Right lobe of liver (tissue), 6 donors: Measurements from ENCODE around the gene GFAP. TPM values are rescaled to one million over a fixed set of nuclear protein-coding genes. Genes with fewer than 3 reads are reported as not detected.

Experiments
- ATAC-seq, 4 donors: fragments of 200-7000 bp; cut with Tn5 transposase; one replicate each; pipeline ENCODE4 v1.9.1; 2020; ENCODE audit warnings: mild to moderate bottlenecking in 4 of 4, moderate library complexity in 4 of 4
- DNase-seq, 3 donors: peaks; one replicate each; pipeline ENCODE4 v3.0.0-alpha.2; 2020
- H3K27ac ChIP-seq, 3 donors: fragments of 200-600 bp; one replicate each; pipeline ENCODE4 v1.8.0; 2022
- H3K27me3 ChIP-seq, 2 donors: fragments of 200-600 bp; one replicate each; pipeline ENCODE4 v1.8.0; 2022
- H3K36me3 ChIP-seq, 4 donors: fragments of 200-600 bp; sonication (generic) in 1 of 4; one replicate each; pipeline versions ENCODE4 v1.5.1 to v1.8.0; 2017 to 2022; ENCODE audit warnings: control low read depth in 1 of 4
- H3K4me1 ChIP-seq, 4 donors: fragments of 200-600 bp; sonication (generic) in 1 of 4; one replicate each; pipeline versions ENCODE4 v1.5.1 to v1.8.0; 2017 to 2022; ENCODE audit warnings: control low read depth in 1 of 4
- H3K4me3 ChIP-seq, 3 donors: fragments of 200-600 bp; one replicate each; pipeline ENCODE4 v1.8.0; 2022
- H3K9me3 ChIP-seq, 4 donors: fragments of 200-600 bp; sonication (generic) in 1 of 4; one replicate each; pipeline versions ENCODE4 v1.5.1 to v1.8.0; 2017 to 2022; ENCODE audit warnings: control low read depth in 1 of 4
- POLR2A ChIP-seq: fragments of 450-650 bp; IDR thresholded peaks from one replicate; pipeline ENCODE4 v1.6.1; 2017; ENCODE audit warnings: antibody characterized with exemption, mild to moderate bottlenecking
- WGBS: methylation state at CpG from one replicate; pipeline ENCODE4 v1.1.6; 2018; ENCODE audit warnings: low coverage, low lambda C conversion rate; ENCODE audit not compliant: insufficient coverage; ENCODE audit errors: missing lambda C conversion rate; 5-methylcytosine and 5-hydroxymethylcytosine counted together
- intact Hi-C, 2 donors: fragments of 100-400 bp; cut with DNase I; formaldehyde crosslinking; loops; one replicate each; pipeline versions ENCODE4 v1.11.2 to v1.14.1; 2022
- total RNA-seq, 6 experiments: library from RNA; depleted of rRNA in 2 of 6; stranded (reverse); fragments of >200 nt in 2 of 6; fragmentation: NEBNext Ultra II Directional in 3 of 6; extraction: Animal tissue kit (Norgen Biotek cat#: 25700) in 3 of 6; gene quantifications; one replicate each; pipeline versions ENCODE4 v1.1.0 to v1.2.4, GENCODE V29; 2016 to 2023
- TF ChIP-seq, protein P1 (sequence below), 4 donors: fragments of 200-600 bp in 3 of 4; fragments of 450-650 bp in 1 of 4; IDR thresholded peaks; one replicate each; pipeline versions ENCODE4 v1.5.1 to v1.8.0; 2016 to 2022; ENCODE audit warnings: antibody characterized with exemption in 4 of 4, mild to moderate bottlenecking in 2 of 4
- donor health status: DM: no; HTN: yes; CAD: no.
- donor health status: DM: no; HTN: no; CAD: no.
- donor health status: DM: no; HTN: no; CAD: no.
- donor health status: DM: no; HTN: yes; CAD: no.
- donor health status: DM: no; HTN: yes; CAD: no.

The GFAP gene
- total RNA-seq, 6 experiments from 2014 or later, result 0.18 to 0.50 (median 0.27) TPM

DNA sequence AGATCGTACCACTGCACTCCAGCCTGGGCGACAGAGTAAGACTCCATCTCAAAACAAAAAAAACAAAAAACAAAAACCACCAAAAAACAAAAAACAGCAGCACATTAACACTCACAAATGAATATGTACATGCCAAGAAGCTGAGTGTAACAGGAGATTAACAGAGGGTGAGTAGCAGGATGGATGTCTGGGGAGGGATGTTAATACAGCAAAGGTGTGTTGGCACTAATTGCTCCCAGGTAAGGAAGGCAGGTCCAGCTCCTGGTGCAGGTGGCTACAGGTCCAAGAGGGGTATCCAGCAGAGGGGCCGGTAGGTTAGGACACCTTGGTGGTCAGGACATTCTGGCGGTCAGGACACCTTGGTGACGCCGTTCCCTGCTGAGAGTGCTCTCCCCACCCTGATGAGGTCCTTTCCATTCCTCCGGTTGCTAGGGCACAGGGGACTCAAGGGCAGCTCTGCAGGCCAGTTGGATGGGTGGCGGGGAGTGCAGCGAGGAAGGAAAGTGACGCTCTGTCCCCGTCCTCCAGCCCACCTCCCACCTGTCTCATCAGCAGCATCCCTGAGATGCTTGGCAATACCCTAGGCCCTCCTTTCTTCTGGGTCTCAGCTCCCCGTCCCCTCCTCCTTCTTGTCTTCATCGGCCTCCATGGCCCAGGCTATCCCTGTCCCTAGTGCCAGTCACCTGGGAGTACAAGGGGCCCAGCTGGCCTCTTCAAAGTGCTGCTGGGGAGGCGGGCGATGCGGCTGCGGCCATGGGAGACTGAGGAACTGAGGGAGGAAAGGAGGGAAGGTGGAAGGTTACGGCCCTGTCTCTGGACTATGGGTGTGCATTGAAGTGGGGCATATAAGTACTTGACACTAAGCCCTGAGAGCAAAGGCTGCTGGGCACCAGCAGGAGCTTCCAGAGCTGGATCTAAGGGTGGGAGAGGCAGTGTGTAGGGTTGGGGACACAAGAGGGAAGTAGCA, 10.7 kb upstream of the GFAP start:
- WGBS, result 93% methylated on average over 8 of the region's 18 CpGs
- Histone ChIP-seq H3K4me1 (no peaks in the 10 kb centered on the region), H3K27me3 (no peaks in the 10 kb centered on the region), H3K9me3 (no peaks in the 10 kb centered on the region), H3K36me3 (no peaks in the 10 kb centered on the region), H3K27ac (no peak overlapping the region), H3K4me3 (no peak overlapping the region)
- intact Hi-C loops, result loop anchor here in 1 of 2 donors (10.0 kb wide), 1 partner anchor 199 kb away; no protein-coding TSS in a partner anchor
- no peak for TF ChIP-seq POLR2A
- TF ChIP-seq, protein P1, sequence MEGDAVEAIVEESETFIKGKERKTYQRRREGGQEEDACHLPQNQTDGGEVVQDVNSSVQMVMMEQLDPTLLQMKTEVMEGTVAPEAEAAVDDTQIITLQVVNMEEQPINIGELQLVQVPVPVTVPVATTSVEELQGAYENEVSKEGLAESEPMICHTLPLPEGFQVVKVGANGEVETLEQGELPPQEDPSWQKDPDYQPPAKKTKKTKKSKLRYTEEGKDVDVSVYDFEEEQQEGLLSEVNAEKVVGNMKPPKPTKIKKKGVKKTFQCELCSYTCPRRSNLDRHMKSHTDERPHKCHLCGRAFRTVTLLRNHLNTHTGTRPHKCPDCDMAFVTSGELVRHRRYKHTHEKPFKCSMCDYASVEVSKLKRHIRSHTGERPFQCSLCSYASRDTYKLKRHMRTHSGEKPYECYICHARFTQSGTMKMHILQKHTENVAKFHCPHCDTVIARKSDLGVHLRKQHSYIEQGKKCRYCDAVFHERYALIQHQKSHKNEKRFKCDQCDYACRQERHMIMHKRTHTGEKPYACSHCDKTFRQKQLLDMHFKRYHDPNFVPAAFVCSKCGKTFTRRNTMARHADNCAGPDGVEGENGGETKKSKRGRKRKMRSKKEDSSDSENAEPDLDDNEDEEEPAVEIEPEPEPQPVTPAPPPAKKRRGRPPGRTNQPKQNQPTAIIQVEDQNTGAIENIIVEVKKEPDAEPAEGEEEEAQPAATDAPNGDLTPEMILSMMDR (IDR thresholded peaks at IDR 0.05), result no peak
- DNase-seq (no peak), ATAC-seq (no peak)

DNA sequence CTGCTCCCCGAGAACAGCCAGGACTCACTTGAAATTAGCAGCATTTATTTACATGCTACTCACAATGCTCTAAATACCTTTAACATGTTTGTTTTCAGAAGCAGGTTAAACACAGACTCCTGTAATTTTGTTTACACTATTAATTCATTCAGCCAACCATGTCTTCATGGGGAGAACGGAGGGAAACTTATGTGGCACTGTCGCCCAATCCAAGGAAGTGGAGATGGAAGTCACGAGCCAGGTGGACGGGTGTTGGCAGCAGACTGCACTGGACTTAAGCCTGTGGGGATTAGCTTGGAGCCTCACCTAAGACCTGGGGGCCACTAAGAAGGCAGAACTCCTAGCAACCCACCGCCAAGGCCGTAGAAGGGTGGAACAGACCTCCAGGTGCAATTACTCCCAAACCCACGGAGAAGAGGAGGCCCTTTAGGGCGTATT, 8.8 kb upstream of the GFAP start:
- no peaks in the 10 kb centered on the region for H3K4me1 ChIP-seq
- H3K27ac ChIP-seq, result no peak overlapping the region
- no peaks in the 10 kb centered on the region for H3K27me3 ChIP-seq
- peak in 1 of 3 donors; percentile 22 for DNase-seq
- no peak for ATAC-seq
- H3K9me3 ChIP-seq, result no peaks in the 10 kb centered on the region
- 73% methylated on average over 7 of the region's 9 CpGs for WGBS
- intact Hi-C loops, result loop anchor here in 1 of 2 donors (5.0 to 10.0 kb wide), 2 partner anchors 98 to 201 kb away; no protein-coding TSS in a partner anchor
- TF ChIP-seq, protein P1 (IDR thresholded peaks at IDR 0.05), result no peak
- no peak for TF ChIP-seq POLR2A
- H3K4me3 ChIP-seq, result no peak overlapping the region
- no peaks in the 10 kb centered on the region for H3K36me3 ChIP-seq

DNA sequence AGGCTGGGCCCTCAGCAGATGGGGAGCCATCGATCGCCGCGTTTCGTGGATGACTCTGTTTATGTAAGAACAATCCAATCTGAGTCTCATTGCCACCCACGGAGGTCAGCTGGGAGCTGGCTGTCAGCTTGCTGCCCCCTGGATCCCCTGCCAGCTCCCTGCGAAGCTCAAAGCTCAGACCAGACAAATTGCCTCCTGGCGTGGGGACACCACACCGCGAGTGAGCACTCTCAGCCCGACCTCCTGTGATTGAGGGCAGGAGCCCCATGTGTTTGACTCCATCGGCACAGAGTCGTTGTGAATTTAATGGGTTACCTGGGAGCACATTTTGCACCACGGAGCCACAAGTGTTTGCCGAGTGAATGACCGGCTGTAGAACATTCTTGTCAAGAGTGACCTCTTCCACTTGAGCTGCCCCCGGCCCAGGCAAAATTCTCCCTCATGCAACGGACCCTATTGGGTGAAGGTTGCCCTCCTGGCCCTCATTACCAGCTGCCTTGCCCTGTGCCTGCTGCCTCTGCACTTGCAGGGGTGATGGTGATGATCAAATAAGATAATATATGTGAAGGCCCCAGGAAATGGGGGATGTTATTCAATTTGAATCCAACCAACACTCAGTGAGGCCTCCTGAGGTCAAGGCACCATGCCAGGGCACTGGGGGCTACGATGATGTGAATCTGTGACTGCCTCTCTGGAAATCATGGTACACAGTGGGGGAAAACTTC, 7.6 kb upstream of the GFAP start:
- WGBS, result 76% methylated on average over 3 of the region's 19 CpGs
- no peaks in the 10 kb centered on the region for H3K9me3 ChIP-seq
- intact Hi-C loops, result loop anchor here in 1 of 2 donors (5.0 to 10.0 kb wide), 2 partner anchors 99 to 202 kb away; no protein-coding TSS in a partner anchor
- H3K4me1 ChIP-seq, result no peaks in the 10 kb centered on the region
- H3K36me3 ChIP-seq, result no peaks in the 10 kb centered on the region
- ATAC-seq (no peak), DNase-seq (peak in 1 of 3 donors; percentile 32)
- no peaks in the 10 kb centered on the region for H3K27me3 ChIP-seq
- no peak overlapping the region for H3K27ac ChIP-seq
- TF ChIP-seq, protein P1 (IDR thresholded peaks at IDR 0.05), result no peak
- no peak for TF ChIP-seq POLR2A
- H3K4me3 ChIP-seq, result no peak overlapping the region

DNA sequence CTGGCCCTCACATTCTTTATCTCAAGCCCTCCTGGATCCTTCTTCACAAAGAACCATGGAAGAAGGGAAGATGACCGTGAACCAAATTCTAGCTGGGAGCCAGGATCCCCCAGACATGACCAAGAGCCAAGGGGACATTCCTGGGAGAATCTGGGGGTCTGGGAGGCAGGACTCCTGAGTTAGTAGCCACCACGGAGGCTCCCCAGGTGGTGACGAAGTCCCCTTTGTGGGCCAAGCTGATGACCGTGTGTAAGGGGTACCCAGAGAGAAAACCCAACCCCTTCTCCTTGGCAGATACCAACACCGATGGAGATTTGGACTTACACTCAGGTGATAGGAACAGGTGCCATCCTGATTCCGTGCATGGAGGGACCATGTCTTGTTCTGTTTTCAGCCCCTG, 6.8 kb upstream of the GFAP start:
- H3K36me3 ChIP-seq, result no peaks in the 10 kb centered on the region
- WGBS, result 85% methylated on average over 5 of the region's 6 CpGs
- H3K27me3 ChIP-seq, result no peaks in the 10 kb centered on the region
- intact Hi-C loops, result loop anchor here in 1 of 2 donors (5.0 to 10.0 kb wide), 2 partner anchors 100 to 203 kb away; no protein-coding TSS in a partner anchor
- no peaks in the 10 kb centered on the region for H3K9me3 ChIP-seq
- DNase-seq (no peak), ATAC-seq (no peak)
- no peak overlapping the region for H3K4me3 ChIP-seq
- H3K27ac ChIP-seq, result no peak overlapping the region
- H3K4me1 ChIP-seq, result no peaks in the 10 kb centered on the region
- TF ChIP-seq POLR2A, result no peak
- TF ChIP-seq, protein P1 (IDR thresholded peaks at IDR 0.05), result no peak
